GM13976 (cell line): ENCODE measurements around the gene RERE.

ENCODE experiments used
- DNase-seq: peaks from one replicate; pipeline ENCODE4 v3.0.0; 2012; ENCODE audit warnings: low spot score
- CTCF ChIP-seq: IDR thresholded peaks from 2 replicates; pipeline ENCODE4 v1.5.1; 2012; ENCODE audit warnings: borderline replicate concordance, mild to moderate bottlenecking; ENCODE audit not compliant: insufficient read depth; ENCODE audit errors: extremely low read depth, missing control alignments, control extremely low read depth
- in situ Hi-C: fragments of 300-500 bp; cut with MboI; formaldehyde crosslinking; loops from one replicate; pipeline ENCODE4 v1.12.0; 2022; ENCODE audit warnings: low sequenced_read_pairs, mixed read lengths, inconsistent platforms; ENCODE audit not compliant: unreplicated experiment

The RERE gene

GRCh38 chr1:8443558-8444194 is 373.8 kb downstream of the RERE start:
- in situ Hi-C loops, result no loop called here
- TF ChIP-seq CTCF, result no peak
- no peak for DNase-seq

GRCh38 chr1:8441426-8441825 is 376.0 kb downstream of the RERE start:
- no peak for DNase-seq
- in situ Hi-C loops, result no loop called here
- no peak for TF ChIP-seq CTCF

GRCh38 chr1:8439015-8439702 is 378.3 kb downstream of the RERE start:
- DNase-seq, result peak; percentile 78
- in situ Hi-C loops, result no loop called here
- no peak for TF ChIP-seq CTCF

GRCh38 chr1:8438489-8438888 is 379.0 kb downstream of the RERE start:
- in situ Hi-C loops, result no loop called here
- no peak for DNase-seq
- TF ChIP-seq CTCF, result no peak

GRCh38 chr1:8437347-8437746 is 380.1 kb downstream of the RERE start:
- in situ Hi-C loops, result no loop called here
- TF ChIP-seq CTCF, result no peak
- DNase-seq, result no peak

- no peak for DNase-seq
- in situ Hi-C loops, result no loop called here
- TF ChIP-seq CTCF, result no peak
Observed at GRCh38 chr1:8435569-8436071, 381.8 kb downstream of the RERE start.
